Measurements from ENCODE around the gene FAM13A. TPM values are rescaled to one million over a fixed set of nuclear protein-coding genes. Genes with fewer than 3 reads are reported as not detected.

FAM13A gene
- total and polyA plus RNA-seq, 2 of the 13 experiments (the other 11 are each of a cell fraction or from before 2014, with no cell fraction given), result 1.2 to 36.2 TPM

- ChIA-PET POLR2A (no interaction called here), CTCF (ENCODE audit: low intra/inter-chr PET ratio, low total read pairs) (no interaction called here)
- in situ Hi-C loops (cut with HindIII; ENCODE audit: extremely low pct_ligation_motif_present, low pct_unique_long_range_greater_than_20kb), result no loop called here
- Histone ChIP-seq H3K27me3 (ENCODE audit: control insufficient read depth in 1 of 2, insufficient read depth in 2 of 2, low read length in 2 of 2) (no peaks in the 10 kb centered on the region), H3K9me3 (ENCODE audit: low read length) (no peaks in the 10 kb centered on the region), H4K20me1 (ENCODE audit: insufficient read depth, low read length) (no peaks in the 10 kb centered on the region), H3K4me2 (ENCODE audit: low read depth, low read length) (no peak overlapping the region), H3K4me3 (replicated peaks in 1 of 3; ENCODE audit: insufficient read depth in 1 of 3, low read depth in 2 of 3, low read length in 3 of 3) (no peak overlapping the region), H2AFZ (ENCODE audit: low read length) (no peak overlapping the region), H3K27ac (ENCODE audit: extremely low read length, insufficient read depth, low read length) (no peak overlapping the region), H3K9ac (ENCODE audit: insufficient read depth, low read depth, low read length) (no peak overlapping the region), H3K36me3 (replicated peaks in 1 of 2; ENCODE audit: control insufficient read depth in 1 of 2, insufficient read depth in 2 of 2, low read length in 2 of 2) (no peaks in the 10 kb centered on the region), H3K79me2 (ENCODE audit: insufficient read depth, low read length) (no peaks in the 10 kb centered on the region), H3K4me1 (ENCODE audit: insufficient read depth, low read length) (peaks cover under 1% of the 10 kb centered on the region; the same call in 1 of the 2 replicates)
- TF ChIP-seq FOXA1 (IDR thresholded peaks at IDR 0.05), result no peak
- no peak for TF ChIP-seq FOXA1 (CRISPR knock-in tag; IDR thresholded peaks at IDR 0.05)
- TF ChIP-seq NCOA5 (CRISPR knock-in tag; IDR thresholded peaks at IDR 0.05), result no peak
- no peak for TF ChIP-seq SKIL (CRISPR knock-in tag; IDR thresholded peaks at IDR 0.05; ENCODE audit: borderline replicate concordance)
- TF ChIP-seq NR3C1 (CRISPR knock-in tag; IDR thresholded peaks at IDR 0.05), result no peak
- TF ChIP-seq SUZ12 (IDR thresholded peaks at IDR 0.05; ENCODE audit: low read depth, low read length), result no peak
- no peak for TF ChIP-seq ZNF383 (CRISPR knock-in tag; IDR thresholded peaks at IDR 0.05; ENCODE audit: borderline replicate concordance)
- FAIRE-seq (no peak), ATAC-seq (no peak), DNase-seq (ENCODE audit: low spot score) (no peak)
- no TSS peak for BruUV-seq (replicated peaks)
- intact Hi-C loops (cut with micrococcal nuclease; ENCODE audit: unreplicated experiment), result no loop called here
- 98% methylated on average over 1 of the region's 1 CpG for WGBS (ENCODE audit: low lambda C conversion rate)
Observed at GRCh38 chr4:88865046-88865445, 191.9 kb downstream of the FAM13A start.

GRCh38 chr4:88860586-88860985, 196.4 kb downstream of the FAM13A start:
- H3K27ac ChIP-seq (ENCODE audit: extremely low read length, insufficient read depth, low read length), result no peak overlapping the region
- in situ Hi-C loops (cut with HindIII; ENCODE audit: extremely low pct_ligation_motif_present, low pct_unique_long_range_greater_than_20kb), result no loop called here
- POLR2A ChIA-PET, result no interaction called here
- no peaks in the 10 kb centered on the region for H3K27me3 ChIP-seq (ENCODE audit: control insufficient read depth in 1 of 2, insufficient read depth in 2 of 2, low read length in 2 of 2)
- H3K4me1 ChIP-seq (ENCODE audit: insufficient read depth, low read length), result no peaks in the 10 kb centered on the region
- ATAC-seq, result no peak
- no peak overlapping the region for H3K4me2 ChIP-seq (ENCODE audit: low read depth, low read length)
- H3K36me3 ChIP-seq (replicated peaks in 1 of 2; ENCODE audit: control insufficient read depth in 1 of 2, insufficient read depth in 2 of 2, low read length in 2 of 2), result no peaks in the 10 kb centered on the region
- H3K4me3 ChIP-seq (replicated peaks in 1 of 3; ENCODE audit: insufficient read depth in 1 of 3, low read depth in 2 of 3, low read length in 3 of 3), result no peak overlapping the region
- no peak for FAIRE-seq
- no peak overlapping the region for H2AFZ ChIP-seq (ENCODE audit: low read length)
- 33% methylated on average over 1 of the region's 1 CpG for WGBS (ENCODE audit: low lambda C conversion rate)
- BruUV-seq (replicated peaks), result no TSS peak
- intact Hi-C loops (cut with micrococcal nuclease; ENCODE audit: unreplicated experiment), result no loop called here
- no peaks in the 10 kb centered on the region for H4K20me1 ChIP-seq (ENCODE audit: insufficient read depth, low read length)
- H3K79me2 ChIP-seq (ENCODE audit: insufficient read depth, low read length), result no peaks in the 10 kb centered on the region
- CTCF ChIA-PET (ENCODE audit: low intra/inter-chr PET ratio, low total read pairs), result no interaction called here
- no peak overlapping the region for H3K9ac ChIP-seq (ENCODE audit: insufficient read depth, low read depth, low read length)
- no peak for DNase-seq (ENCODE audit: low spot score)
- TF ChIP-seq MED1 (CRISPR knock-in tag; IDR thresholded peaks at IDR 0.05), result no peak
- TF ChIP-seq MBNL3 (CRISPR knock-in tag; conservative IDR thresholded peaks at IDR 0.05), result no peak
- no peak for TF ChIP-seq REXO4 (CRISPR knock-in tag; IDR thresholded peaks at IDR 0.05; ENCODE audit: borderline replicate concordance)
- TF ChIP-seq GMEB2 (CRISPR knock-in tag; IDR thresholded peaks at IDR 0.05; ENCODE audit: low read depth), result no peak
- no peak for TF ChIP-seq HCFC1 (IDR thresholded peaks at IDR 0.05; ENCODE audit: low read depth, low read length)
- TF ChIP-seq TARDBP (CRISPR knock-in tag; IDR thresholded peaks at IDR 0.05), result no peak
- no peak for TF ChIP-seq IRF9 (CRISPR knock-in tag; IDR thresholded peaks at IDR 0.05; ENCODE audit: borderline replicate concordance)
- no peaks in the 10 kb centered on the region for H3K9me3 ChIP-seq (ENCODE audit: low read length)
